ENCODE results near the gene RAI1.
A peak's percentile ranks its signal among the peaks of the same experiment; 100 is the strongest.

The RAI1 gene

DNA sequence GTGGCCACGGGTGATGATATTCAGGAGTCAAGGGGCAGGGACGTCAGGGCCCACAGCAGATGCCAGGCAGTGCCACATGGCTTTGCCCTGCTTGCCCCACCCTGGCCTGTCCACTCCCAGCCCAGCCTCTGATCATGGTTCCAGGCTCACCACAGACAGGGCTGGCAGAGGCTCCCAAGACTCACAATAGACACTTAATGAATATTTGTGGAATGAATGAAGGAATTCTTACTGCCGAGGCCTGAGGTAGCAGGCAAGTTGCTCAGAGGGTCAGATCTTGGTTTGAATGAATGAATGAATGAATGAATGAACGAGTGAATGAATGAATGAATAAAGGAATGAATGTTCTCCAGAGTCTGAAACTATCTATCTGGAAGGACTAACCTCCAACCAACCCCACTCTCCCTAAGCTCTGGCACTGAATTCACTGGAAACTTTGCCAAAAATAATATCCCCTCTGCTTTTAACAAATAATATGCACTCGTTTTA, 60.9 kb downstream of the RAI1 start:
- no peak overlapping the region for H3K14ac ChIP-seq (ENCODE audit: low read length)
- H2AFZ ChIP-seq (ENCODE audit: low read length): no peak overlapping the region
- H3K36me3 ChIP-seq (replicated peaks in 1 of 2; ENCODE audit: control insufficient read depth in 2 of 2, insufficient read depth in 2 of 2, low read length in 2 of 2): peaks cover 0 to 16% of the 10 kb centered on the region in 2 donors
- no peak overlapping the region for H3K4me3 ChIP-seq (ENCODE audit: low read length in 2 of 2)
- peaks cover 37 to 45% of the 10 kb centered on the region in 2 donors for H3K4me1 ChIP-seq (ENCODE audit: control insufficient read depth in 2 of 2, insufficient read depth in 1 of 2, low read depth in 1 of 2, low read length in 2 of 2)
- no peak for DNase-seq (ENCODE audit: low spot score)
- H3K27me3 ChIP-seq (ENCODE audit: control insufficient read depth in 3 of 3, insufficient read depth in 3 of 3, low read depth in 1 of 3, low read length in 3 of 3): no peaks in the 10 kb centered on the region
- no peak overlapping the region for H3K27ac ChIP-seq (replicated peaks; ENCODE audit: low read length)
- no peak overlapping the region for H3K23ac ChIP-seq (ENCODE audit: low read depth, low read length, poor library complexity)
- H3K18ac ChIP-seq (ENCODE audit: low read length): peak overlapping the region; percentile 69
- H3K9ac ChIP-seq (ENCODE audit: low read depth, low read length, poor library complexity): no peak overlapping the region
- no peak overlapping the region for H2AK5ac ChIP-seq (ENCODE audit: low read depth, low read length)
- H3K9me3 ChIP-seq (replicated peaks in 1 of 2; ENCODE audit: control insufficient read depth in 2 of 2, insufficient read depth in 1 of 2, low read depth in 1 of 2, low read length in 2 of 2): no peaks in the 10 kb centered on the region
- H2BK120ac ChIP-seq (ENCODE audit: low read depth, low read length): no peak overlapping the region
- WGBS, 2 donors (ENCODE audit: extremely low coverage in 2 of 2, insufficient read length in 2 of 2, insufficient replicate concordance in 1 of 2): no CpG with 5 or more reads among the region's 5 CpGs
- H2BK12ac ChIP-seq (ENCODE audit: low read length): no peak overlapping the region
- H4K8ac ChIP-seq (ENCODE audit: low read depth, low read length): no peak overlapping the region
- no peak overlapping the region for H2BK15ac ChIP-seq (ENCODE audit: low read length)
- no peak overlapping the region for H2BK5ac ChIP-seq (ENCODE audit: low read length)
- peaks cover 30% of the 10 kb centered on the region for H3K79me1 ChIP-seq (ENCODE audit: low read depth, low read length)
- no peak overlapping the region for H4K91ac ChIP-seq (ENCODE audit: low read depth, low read length, poor library complexity)
- H3K4me2 ChIP-seq (ENCODE audit: insufficient read depth, low read length, poor library complexity, severe bottlenecking): no peak overlapping the region
- H3K4ac ChIP-seq (ENCODE audit: low read length): no peak overlapping the region

DNA sequence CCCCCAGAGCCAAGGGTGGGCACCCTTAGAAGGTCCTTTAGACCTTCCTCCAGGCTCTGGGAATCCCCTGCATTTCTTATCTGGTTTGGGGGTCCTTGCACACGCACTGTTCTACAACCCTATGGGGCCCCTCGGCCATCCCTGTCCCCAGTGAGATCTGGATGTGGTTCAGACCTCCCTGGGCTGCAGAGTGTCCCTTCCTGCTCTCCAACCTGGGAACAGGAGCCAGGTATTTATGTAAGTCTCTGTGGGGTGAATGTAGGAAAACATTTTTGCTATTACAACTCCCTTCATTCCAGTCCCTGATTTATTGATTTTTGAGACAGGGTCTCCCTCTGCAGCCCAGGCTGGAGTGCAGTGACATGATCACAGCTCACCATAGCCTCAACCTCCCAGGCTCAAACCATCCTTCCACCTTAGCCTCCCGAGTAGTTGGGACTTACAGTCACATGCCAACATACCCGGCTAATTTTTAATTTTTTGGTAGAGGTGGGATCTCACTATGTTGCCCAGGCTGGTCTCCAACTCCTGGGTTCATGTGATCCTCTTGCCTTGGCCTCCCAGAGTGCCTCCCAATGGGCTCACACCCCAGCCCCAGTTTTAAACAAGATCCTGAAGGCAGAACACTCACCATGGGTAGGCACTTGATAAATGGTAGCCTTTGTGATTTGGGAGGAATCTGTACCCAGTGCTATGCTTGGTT, 61.6 kb downstream of the RAI1 start:
- H2BK12ac ChIP-seq (ENCODE audit: low read length): no peak overlapping the region
- H3K27me3 ChIP-seq (ENCODE audit: control insufficient read depth in 3 of 3, insufficient read depth in 3 of 3, low read depth in 1 of 3, low read length in 3 of 3): no peaks in the 10 kb centered on the region
- no peak overlapping the region for H3K9ac ChIP-seq (ENCODE audit: low read depth, low read length, poor library complexity)
- H2BK120ac ChIP-seq (ENCODE audit: low read depth, low read length): no peak overlapping the region
- no peak overlapping the region for H3K4me3 ChIP-seq (ENCODE audit: low read length in 2 of 2)
- no peak overlapping the region for H2AFZ ChIP-seq (ENCODE audit: low read length)
- peaks cover 35 to 39% of the 10 kb centered on the region in 2 donors for H3K4me1 ChIP-seq (ENCODE audit: control insufficient read depth in 2 of 2, insufficient read depth in 1 of 2, low read depth in 1 of 2, low read length in 2 of 2)
- no peak overlapping the region for H3K4me2 ChIP-seq (ENCODE audit: insufficient read depth, low read length, poor library complexity, severe bottlenecking)
- H3K14ac ChIP-seq (ENCODE audit: low read length): no peak overlapping the region
- H3K23ac ChIP-seq (ENCODE audit: low read depth, low read length, poor library complexity): no peak overlapping the region
- no peak overlapping the region for H2BK5ac ChIP-seq (ENCODE audit: low read length)
- no CpG with 5 or more reads among the region's 4 CpGs for WGBS, 2 donors (ENCODE audit: extremely low coverage in 2 of 2, insufficient read length in 2 of 2, insufficient replicate concordance in 1 of 2)
- no peak overlapping the region for H2BK15ac ChIP-seq (ENCODE audit: low read length)
- no peak overlapping the region for H4K8ac ChIP-seq (ENCODE audit: low read depth, low read length)
- H3K79me1 ChIP-seq (ENCODE audit: low read depth, low read length): peaks cover 29% of the 10 kb centered on the region
- no peak overlapping the region for H3K27ac ChIP-seq (replicated peaks; ENCODE audit: low read length)
- peaks cover 0 to 20% of the 10 kb centered on the region in 2 donors for H3K36me3 ChIP-seq (replicated peaks in 1 of 2; ENCODE audit: control insufficient read depth in 2 of 2, insufficient read depth in 2 of 2, low read length in 2 of 2)
- no peak overlapping the region for H4K91ac ChIP-seq (ENCODE audit: low read depth, low read length, poor library complexity)
- DNase-seq (ENCODE audit: low spot score): no peak
- no peak overlapping the region for H3K18ac ChIP-seq (ENCODE audit: low read length)
- H2AK5ac ChIP-seq (ENCODE audit: low read depth, low read length): no peak overlapping the region
- H3K4ac ChIP-seq (ENCODE audit: low read length): no peak overlapping the region
- no peaks in the 10 kb centered on the region for H3K9me3 ChIP-seq (replicated peaks in 1 of 2; ENCODE audit: control insufficient read depth in 2 of 2, insufficient read depth in 1 of 2, low read depth in 1 of 2, low read length in 2 of 2)

DNA sequence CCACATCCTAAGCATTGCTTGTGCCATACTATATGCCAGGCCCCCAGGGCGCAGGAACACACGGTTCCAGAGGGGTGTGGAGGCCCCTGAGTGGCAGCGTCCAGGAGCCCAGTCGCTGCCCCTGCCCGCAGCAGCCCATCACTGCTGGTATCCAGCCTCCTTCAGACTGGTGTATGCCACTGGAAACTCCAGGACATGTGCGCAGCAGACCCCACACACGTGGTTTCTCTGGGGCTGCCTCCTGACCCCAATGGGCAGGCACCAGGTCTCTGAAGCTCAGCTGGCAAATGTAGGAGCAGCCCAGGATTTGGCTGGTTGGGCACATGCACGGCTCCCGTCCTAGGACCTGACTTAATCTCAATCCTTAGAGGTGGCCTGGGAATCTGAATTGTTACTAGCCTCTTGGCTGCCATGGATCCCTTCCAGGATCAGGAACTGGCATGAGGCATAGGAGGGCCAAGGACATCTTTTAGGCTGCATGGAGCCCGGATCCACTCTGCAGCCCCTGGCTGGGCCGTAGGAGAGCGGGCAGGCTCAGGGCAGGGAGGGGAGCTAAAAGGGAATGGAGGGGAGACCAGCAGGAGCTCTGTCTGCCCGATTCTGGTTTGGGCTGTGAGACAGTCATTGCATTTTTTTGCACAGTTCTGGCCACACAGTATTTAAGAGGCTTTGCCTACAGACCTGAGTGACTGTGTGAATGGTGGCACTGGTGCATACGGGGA, 62.3 kb downstream of the RAI1 start:
- H2AK5ac ChIP-seq (ENCODE audit: low read depth, low read length): no peak overlapping the region
- H4K91ac ChIP-seq (ENCODE audit: low read depth, low read length, poor library complexity): no peak overlapping the region
- H3K18ac ChIP-seq (ENCODE audit: low read length): no peak overlapping the region
- H2BK5ac ChIP-seq (ENCODE audit: low read length): no peak overlapping the region
- no peak overlapping the region for H3K9ac ChIP-seq (ENCODE audit: low read depth, low read length, poor library complexity)
- H3K79me1 ChIP-seq (ENCODE audit: low read depth, low read length): peaks cover 27% of the 10 kb centered on the region
- no peak overlapping the region for H3K27ac ChIP-seq (replicated peaks; ENCODE audit: low read length)
- H2AFZ ChIP-seq (ENCODE audit: low read length): no peak overlapping the region
- WGBS, 2 donors (ENCODE audit: extremely low coverage in 2 of 2, insufficient read length in 2 of 2, insufficient replicate concordance in 1 of 2): no CpG with 5 or more reads among the region's 14 CpGs
- H3K4ac ChIP-seq (ENCODE audit: low read length): no peak overlapping the region
- DNase-seq (ENCODE audit: low spot score): no peak
- H3K4me2 ChIP-seq (ENCODE audit: insufficient read depth, low read length, poor library complexity, severe bottlenecking): no peak overlapping the region
- H4K8ac ChIP-seq (ENCODE audit: low read depth, low read length): no peak overlapping the region
- H2BK12ac ChIP-seq (ENCODE audit: low read length): no peak overlapping the region
- no peak overlapping the region for H3K4me3 ChIP-seq (ENCODE audit: low read length in 2 of 2)
- H3K9me3 ChIP-seq (replicated peaks in 1 of 2; ENCODE audit: control insufficient read depth in 2 of 2, insufficient read depth in 1 of 2, low read depth in 1 of 2, low read length in 2 of 2): no peaks in the 10 kb centered on the region
- peaks cover 32 to 34% of the 10 kb centered on the region in 2 donors for H3K4me1 ChIP-seq (ENCODE audit: control insufficient read depth in 2 of 2, insufficient read depth in 1 of 2, low read depth in 1 of 2, low read length in 2 of 2)
- no peak overlapping the region for H2BK120ac ChIP-seq (ENCODE audit: low read depth, low read length)
- H3K27me3 ChIP-seq (ENCODE audit: control insufficient read depth in 3 of 3, insufficient read depth in 3 of 3, low read depth in 1 of 3, low read length in 3 of 3): no peaks in the 10 kb centered on the region
- peaks cover 0 to 24% of the 10 kb centered on the region in 2 donors for H3K36me3 ChIP-seq (replicated peaks in 1 of 2; ENCODE audit: control insufficient read depth in 2 of 2, insufficient read depth in 2 of 2, low read length in 2 of 2)
- H3K14ac ChIP-seq (ENCODE audit: low read length): peak overlapping the region; percentile 66
- no peak overlapping the region for H2BK15ac ChIP-seq (ENCODE audit: low read length)
- H3K23ac ChIP-seq (ENCODE audit: low read depth, low read length, poor library complexity): no peak overlapping the region

DNA sequence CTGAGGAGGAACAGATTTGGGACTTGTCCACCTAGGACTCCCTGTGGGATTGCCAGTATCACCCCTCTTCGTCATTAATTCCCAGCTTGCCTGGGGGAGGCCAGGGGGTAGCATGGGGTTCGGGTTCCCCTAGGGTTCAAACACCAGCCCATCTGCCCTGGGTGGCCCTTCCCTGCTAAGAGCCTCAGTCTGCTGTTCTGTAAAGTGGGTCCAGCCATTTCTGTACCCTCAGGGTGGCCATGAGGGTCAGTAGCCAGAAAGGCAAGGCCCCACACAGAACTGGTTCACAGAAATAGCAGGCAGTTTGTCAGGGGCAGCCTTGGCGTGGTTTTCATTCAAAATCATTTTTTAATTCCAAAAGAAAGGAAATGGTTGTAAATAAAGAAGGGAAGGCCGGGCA, 62.9 kb downstream of the RAI1 start:
- Histone ChIP-seq H2BK5ac (ENCODE audit: low read length) (no peak overlapping the region), H3K9me3 (replicated peaks in 1 of 2; ENCODE audit: control insufficient read depth in 2 of 2, insufficient read depth in 1 of 2, low read depth in 1 of 2, low read length in 2 of 2) (no peaks in the 10 kb centered on the region), H4K8ac (ENCODE audit: low read depth, low read length) (no peak overlapping the region), H3K4ac (ENCODE audit: low read length) (no peak overlapping the region), H2AK5ac (ENCODE audit: low read depth, low read length) (no peak overlapping the region), H2AFZ (ENCODE audit: low read length) (no peak overlapping the region), H3K14ac (ENCODE audit: low read length) (no peak overlapping the region), H3K18ac (ENCODE audit: low read length) (no peak overlapping the region), H3K23ac (ENCODE audit: low read depth, low read length, poor library complexity) (no peak overlapping the region), H3K27ac (replicated peaks; ENCODE audit: low read length) (no peak overlapping the region), H3K36me3 (replicated peaks in 1 of 2; ENCODE audit: control insufficient read depth in 2 of 2, insufficient read depth in 2 of 2, low read length in 2 of 2) (peaks cover 2 to 28% of the 10 kb centered on the region in 2 donors), H3K79me1 (ENCODE audit: low read depth, low read length) (peaks cover 23% of the 10 kb centered on the region), H4K91ac (ENCODE audit: low read depth, low read length, poor library complexity) (no peak overlapping the region), H3K4me3 (ENCODE audit: low read length in 2 of 2) (no peak overlapping the region), H2BK15ac (ENCODE audit: low read length) (no peak overlapping the region), H3K4me2 (ENCODE audit: insufficient read depth, low read length, poor library complexity, severe bottlenecking) (no peak overlapping the region), H2BK12ac (ENCODE audit: low read length) (no peak overlapping the region), H2BK120ac (ENCODE audit: low read depth, low read length) (no peak overlapping the region), H3K9ac (ENCODE audit: low read depth, low read length, poor library complexity) (no peak overlapping the region), H3K27me3 (ENCODE audit: control insufficient read depth in 3 of 3, insufficient read depth in 3 of 3, low read depth in 1 of 3, low read length in 3 of 3) (no peaks in the 10 kb centered on the region), H3K4me1 (ENCODE audit: control insufficient read depth in 2 of 2, insufficient read depth in 1 of 2, low read depth in 1 of 2, low read length in 2 of 2) (peaks cover 28 to 30% of the 10 kb centered on the region in 2 donors)
- no peak for DNase-seq (ENCODE audit: low spot score)
- no CpG with 5 or more reads among the region's 4 CpGs for WGBS, 2 donors (ENCODE audit: extremely low coverage in 2 of 2, insufficient read length in 2 of 2, insufficient replicate concordance in 1 of 2)

All from neuronal stem cell (in vitro differentiated cells).